IgD-negative memory B cell (primary cell): ENCODE results near the gene CMIP. TPM values are rescaled to one million over a fixed set of nuclear protein-coding genes. Genes with fewer than 3 reads are reported as not detected.

ENCODE experiments used
- H3K27ac Mint-ChIP-seq, 3 donors: one replicate each; pipeline ENCODE4 v1.8.0; 2020 to 2022; ENCODE audit warnings: mild to moderate bottlenecking in 3 of 3, mixed read lengths in 3 of 3, moderate library complexity in 1 of 3
- H3K27me3 Mint-ChIP-seq: one replicate; pipeline ENCODE4 v1.8.0; 2021; ENCODE audit warnings: mixed read lengths
- H3K36me3 Mint-ChIP-seq: one replicate; pipeline ENCODE4 v1.8.0; 2020; ENCODE audit warnings: mild to moderate bottlenecking, mixed read lengths
- H3K4me1 Mint-ChIP-seq, 3 donors: one replicate each; pipeline ENCODE4 v1.8.0; 2020 to 2022; ENCODE audit warnings: mixed read lengths in 3 of 3, mild to moderate bottlenecking in 1 of 3
- H3K4me3 Mint-ChIP-seq, 4 donors: one replicate each; pipeline ENCODE4 v1.8.0; 2020 to 2022; ENCODE audit warnings: mild to moderate bottlenecking in 4 of 4, mixed read lengths in 4 of 4, moderate library complexity in 3 of 4
- H3K9me3 Mint-ChIP-seq, 3 donors: one replicate each; pipeline ENCODE4 v1.8.0; 2020 to 2021; ENCODE audit warnings: mixed read lengths in 3 of 3, mild to moderate bottlenecking in 1 of 3
- polyA plus RNA-seq: library from polyadenylated mRNA; unstranded; fragments of 300-500 nt; fragmentation: Illumina TruSeq; gene quantifications from one replicate; pipeline ENCODE4 v1.2.3, GENCODE V29; 2021

The CMIP gene
- polyA plus RNA-seq, 1 donor from 2014 or later = 1.4 TPM

DNA sequence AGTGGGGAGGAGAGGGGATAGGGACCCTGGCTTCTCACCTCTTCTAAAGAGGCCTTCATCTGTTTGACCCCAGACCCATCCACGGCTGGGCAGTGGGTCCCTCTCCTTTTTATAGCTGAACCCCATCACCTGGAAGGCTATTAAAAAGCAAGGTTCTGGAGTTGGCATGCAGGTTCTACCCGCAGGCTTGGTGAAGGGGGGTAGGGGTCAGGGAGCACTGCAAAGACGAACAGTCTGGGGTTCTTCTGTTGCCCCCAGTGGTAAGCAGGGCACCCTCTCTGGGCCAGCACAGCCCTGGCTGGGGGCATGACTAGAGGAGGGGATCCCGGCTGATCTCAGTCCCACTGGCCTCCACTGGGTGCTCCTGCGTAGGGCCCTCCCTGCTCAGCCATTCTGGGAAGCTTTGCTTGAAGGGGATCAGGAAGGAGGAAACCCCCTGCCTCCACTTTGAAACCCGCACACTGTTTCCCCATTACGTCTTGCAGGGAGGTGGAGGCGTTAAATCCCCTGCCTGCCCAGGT, 13.6 kb downstream of the CMIP start:
- peaks cover 1% of the 10 kb centered on the region for H3K27me3 Mint-ChIP-seq

DNA sequence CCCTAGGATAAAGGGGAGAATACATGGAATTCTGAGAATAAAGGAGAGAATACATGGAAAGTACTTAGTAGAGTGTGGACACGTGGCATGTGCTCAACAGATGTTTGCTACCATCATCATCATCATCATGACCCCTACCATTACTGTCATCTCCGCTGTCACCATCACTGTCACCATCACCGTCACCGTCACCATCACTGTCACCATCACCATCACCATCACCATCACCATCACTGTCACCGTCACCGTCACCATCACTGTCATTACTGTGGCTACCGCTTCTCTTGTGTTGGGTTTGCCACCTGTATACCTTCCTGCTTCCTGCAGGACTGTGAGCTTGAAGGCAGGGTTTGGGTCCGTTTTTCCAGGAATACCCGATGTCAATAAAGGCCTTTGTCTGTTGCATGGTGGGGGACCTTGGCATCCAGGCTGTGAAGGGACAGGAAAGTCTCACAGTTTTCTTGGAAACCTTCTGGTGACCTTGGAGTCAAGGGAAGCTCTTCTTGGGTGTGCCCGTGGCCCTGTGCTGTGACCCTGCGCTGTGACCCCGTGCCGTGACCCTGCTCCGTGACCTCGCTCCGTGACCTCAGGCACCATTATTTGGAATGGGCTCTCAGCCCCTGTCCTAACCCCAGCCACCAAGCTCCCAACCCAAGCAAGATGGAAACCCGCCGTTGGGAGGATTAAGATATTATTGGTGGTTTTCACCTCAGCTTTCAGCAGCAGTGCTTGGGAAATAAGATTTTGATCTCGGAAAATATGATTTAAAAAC, 14.4 kb downstream of the CMIP start:
- Mint-ChIP-seq H3K27ac (peak overlapping the region in 1 of 3 donors; percentile 63), H3K36me3 (no peaks in the 10 kb centered on the region), H3K4me3 (no peak overlapping the region), H3K27me3 (peaks cover 1% of the 10 kb centered on the region), H3K9me3 (peaks cover 0 to 3% (median 0%) of the 10 kb centered on the region in 3 donors), H3K4me1 (peaks cover 25 to 30% (median 29%) of the 10 kb centered on the region in 3 donors)

More for the DNA sequence above, 13.6 kb downstream of the CMIP start:
- Mint-ChIP-seq H3K4me1 (peaks cover 27 to 34% (median 33%) of the 10 kb centered on the region in 3 donors), H3K27ac (peak overlapping the region in 1 of 3 donors; percentile 55), H3K9me3 (peaks cover 0 to 3% (median 0%) of the 10 kb centered on the region in 3 donors), H3K4me3 (no peak overlapping the region), H3K36me3 (no peaks in the 10 kb centered on the region)

DNA sequence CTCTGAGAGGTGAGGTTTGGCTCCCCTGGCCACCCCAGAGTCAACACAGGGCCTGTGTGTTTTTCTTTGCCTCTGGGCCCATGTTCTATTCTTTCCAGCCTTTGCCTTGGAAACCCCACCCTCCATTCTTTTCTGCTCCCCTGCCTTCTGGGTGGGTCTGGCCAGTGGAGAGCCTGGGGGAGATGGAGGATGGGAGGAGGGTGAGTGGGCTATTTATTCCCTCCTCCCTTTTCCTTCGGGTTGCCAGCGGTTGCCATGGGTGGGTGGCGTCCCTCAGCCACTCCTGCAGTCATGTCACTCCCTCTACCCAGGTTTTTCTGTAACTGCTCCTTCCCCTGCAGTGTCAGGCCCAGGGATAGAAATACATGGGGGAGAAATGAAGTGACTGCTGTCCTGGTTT, 15.5 kb downstream of the CMIP start:
- no peak overlapping the region for H3K4me3 Mint-ChIP-seq
- H3K4me1 Mint-ChIP-seq = peaks cover 26 to 34% (median 28%) of the 10 kb centered on the region in 3 donors
- H3K27me3 Mint-ChIP-seq = peaks cover 1% of the 10 kb centered on the region
- H3K27ac Mint-ChIP-seq = no peak overlapping the region
- peaks cover 1% of the 10 kb centered on the region for H3K36me3 Mint-ChIP-seq
- peaks cover 0 to 3% (median 0%) of the 10 kb centered on the region in 3 donors for H3K9me3 Mint-ChIP-seq

GRCh38 chr16:81461243-81461642, 16.6 kb downstream of the CMIP start:
- Mint-ChIP-seq H3K27ac (peak overlapping the region in 1 of 3 donors; percentile 19), H3K4me3 (no peak overlapping the region), H3K4me1 (peaks cover 24 to 40% (median 30%) of the 10 kb centered on the region in 3 donors), H3K36me3 (peaks cover 2% of the 10 kb centered on the region), H3K9me3 (peaks cover 0 to 3% (median 0%) of the 10 kb centered on the region in 3 donors), H3K27me3 (peaks cover 1% of the 10 kb centered on the region)

DNA sequence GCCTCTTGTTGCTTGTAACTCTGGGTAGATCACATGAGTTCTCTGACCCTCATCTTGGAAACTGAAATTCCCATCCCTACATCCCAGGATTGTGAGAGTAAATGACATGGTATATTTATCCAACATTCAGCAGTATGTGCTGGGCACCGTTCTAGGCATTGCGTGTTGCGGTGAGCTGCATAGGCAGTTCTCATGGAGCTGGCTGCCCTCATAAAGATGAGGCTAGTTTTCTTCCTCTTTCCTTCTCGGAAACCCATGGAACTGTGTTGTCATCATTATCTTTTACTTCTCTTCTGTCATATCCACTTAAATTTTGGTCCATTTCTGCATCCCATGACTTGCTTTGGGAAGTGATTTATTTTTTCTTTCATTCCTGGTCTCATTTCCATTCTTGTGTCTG, 17.2 kb downstream of the CMIP start:
- Mint-ChIP-seq H3K27ac (peak overlapping the region in 2 of 3 donors; percentile 45 to 63), H3K4me1 (peaks cover 23 to 43% (median 35%) of the 10 kb centered on the region in 3 donors), H3K9me3 (peaks cover 0 to 3% (median 0%) of the 10 kb centered on the region in 3 donors), H3K36me3 (peaks cover 3% of the 10 kb centered on the region), H3K4me3 (no peak overlapping the region), H3K27me3 (peaks cover 1% of the 10 kb centered on the region)

DNA sequence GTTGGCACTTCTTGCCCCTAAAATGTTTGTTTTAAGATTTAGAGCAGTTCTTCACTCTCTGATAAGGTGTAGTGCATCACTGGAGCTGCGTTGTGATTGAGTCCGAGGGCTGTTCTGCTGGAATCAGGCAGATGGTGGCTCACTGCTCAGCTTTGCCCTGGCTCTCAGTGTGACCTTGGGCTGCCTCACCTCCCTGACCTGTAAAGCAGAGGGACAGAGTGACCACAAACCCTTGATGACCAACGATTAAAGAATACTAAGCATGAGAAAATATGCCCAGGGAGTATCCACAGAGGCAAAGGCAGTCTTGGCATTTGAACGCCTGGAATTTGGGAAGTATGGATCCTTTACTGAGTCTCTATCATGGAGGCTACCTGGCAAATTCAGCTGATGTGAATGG, 18.1 kb downstream of the CMIP start:
- peaks cover 15 to 37% (median 31%) of the 10 kb centered on the region in 3 donors for H3K4me1 Mint-ChIP-seq
- H3K4me3 Mint-ChIP-seq = no peak overlapping the region
- H3K36me3 Mint-ChIP-seq = peaks cover 3% of the 10 kb centered on the region
- peak overlapping the region in 1 of 3 donors; percentile 45 for H3K27ac Mint-ChIP-seq
- peaks cover 0 to 3% (median 0%) of the 10 kb centered on the region in 3 donors for H3K9me3 Mint-ChIP-seq
- no peaks in the 10 kb centered on the region for H3K27me3 Mint-ChIP-seq

- Mint-ChIP-seq H3K9me3 (peaks cover 0 to 3% (median 0%) of the 10 kb centered on the region in 3 donors), H3K27ac (no peak overlapping the region), H3K36me3 (peaks cover 3% of the 10 kb centered on the region), H3K4me3 (no peak overlapping the region), H3K27me3 (no peaks in the 10 kb centered on the region), H3K4me1 (peaks cover 17 to 39% (median 36%) of the 10 kb centered on the region in 3 donors)
Observed at GRCh38 chr16:81463296-81463890, 18.8 kb downstream of the CMIP start.

- H3K27ac Mint-ChIP-seq = peak overlapping the region in 1 of 3 donors; percentile 71
- no peaks in the 10 kb centered on the region for H3K27me3 Mint-ChIP-seq
- H3K4me3 Mint-ChIP-seq = peak overlapping the region in 1 of 4 donors; percentile 45
Observed at GRCh38 chr16:81464279-81464678, 19.7 kb downstream of the CMIP start.

GRCh38 chr16:81465375-81465943, 20.9 kb downstream of the CMIP start:
- Mint-ChIP-seq H3K27me3 (no peaks in the 10 kb centered on the region), H3K27ac (no peak overlapping the region), H3K9me3 (peaks cover 0 to 3% (median 0%) of the 10 kb centered on the region in 3 donors), H3K4me1 (peaks cover 30 to 54% (median 50%) of the 10 kb centered on the region in 3 donors), H3K4me3 (peak overlapping the region in 1 of 4 donors; percentile 39), H3K36me3 (peaks cover 3% of the 10 kb centered on the region)

More at GRCh38 chr16:81464279-81464678, 19.7 kb downstream of the CMIP start:
- Mint-ChIP-seq H3K9me3 (peaks cover 0 to 3% (median 0%) of the 10 kb centered on the region in 3 donors), H3K4me1 (peaks cover 21 to 43% (median 39%) of the 10 kb centered on the region in 3 donors), H3K36me3 (peaks cover 3% of the 10 kb centered on the region)

DNA sequence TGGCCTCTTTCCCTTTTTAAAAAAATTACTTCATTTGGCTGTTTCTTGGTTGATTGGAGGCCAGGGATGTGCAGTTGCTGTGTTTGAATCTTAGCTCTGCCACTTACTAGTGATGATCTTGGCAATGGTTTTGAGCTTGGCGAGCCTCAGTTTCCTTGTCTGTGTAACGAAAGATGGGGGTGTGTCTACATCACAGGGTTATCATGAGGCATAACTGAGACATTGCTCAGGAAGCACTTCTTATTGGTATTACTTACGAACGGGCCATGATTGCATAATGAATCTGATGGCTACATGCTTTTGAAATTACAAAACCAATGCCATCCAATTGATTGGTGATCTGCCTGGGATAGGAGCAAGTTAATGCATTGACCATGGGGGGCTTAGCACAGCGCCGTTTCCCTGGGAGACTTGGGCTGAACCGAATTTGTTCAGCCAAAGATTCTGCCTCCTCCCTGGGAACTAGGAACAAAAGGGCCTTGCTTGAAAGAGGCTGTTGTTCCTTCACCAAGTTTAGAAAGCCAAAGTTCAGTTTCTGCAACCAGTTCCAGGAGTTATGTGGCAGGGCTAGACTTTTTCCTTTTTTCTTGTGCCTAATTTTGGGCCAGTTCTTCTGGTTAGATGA, 21.9 kb downstream of the CMIP start:
- Mint-ChIP-seq H3K27me3 (no peaks in the 10 kb centered on the region), H3K4me3 (peak overlapping the region in 1 of 4 donors; percentile 11), H3K36me3 (peaks cover 3% of the 10 kb centered on the region), H3K4me1 (peaks cover 35 to 54% (median 49%) of the 10 kb centered on the region in 3 donors), H3K27ac (peak overlapping the region in 2 of 3 donors; percentile 41 to 69), H3K9me3 (no peaks in the 10 kb centered on the region)

- Mint-ChIP-seq H3K27me3 (no peaks in the 10 kb centered on the region), H3K4me3 (no peak overlapping the region), H3K36me3 (peaks cover 3% of the 10 kb centered on the region), H3K9me3 (no peaks in the 10 kb centered on the region), H3K27ac (peak overlapping the region in 2 of 3 donors; percentile 43 to 46), H3K4me1 (peaks cover 35 to 58% (median 52%) of the 10 kb centered on the region in 3 donors)
Observed at GRCh38 chr16:81467072-81467471, 22.5 kb downstream of the CMIP start.

DNA sequence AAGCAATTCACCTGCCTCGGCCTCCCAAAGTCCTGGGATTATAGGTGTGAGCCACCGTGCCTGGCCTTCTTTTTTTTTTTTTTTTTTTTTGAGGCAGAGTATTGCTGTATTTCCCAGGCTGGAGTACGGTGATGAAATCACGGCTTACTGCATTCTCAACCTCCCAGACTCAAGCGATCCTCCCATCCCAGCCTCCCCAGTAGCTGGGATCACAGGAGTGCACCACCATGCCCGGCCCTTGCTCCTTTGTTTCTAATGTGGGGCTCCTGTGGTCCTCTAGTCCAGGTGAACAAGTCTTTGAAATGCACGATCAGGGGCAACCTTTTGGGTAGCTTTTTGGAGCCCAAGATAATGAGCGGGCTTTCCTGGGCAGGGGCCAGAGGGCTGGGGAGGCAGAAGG, 23.2 kb downstream of the CMIP start:
- Mint-ChIP-seq H3K27ac (peak overlapping the region in 2 of 3 donors; percentile 43 to 63), H3K9me3 (no peaks in the 10 kb centered on the region), H3K4me1 (peaks cover 37 to 57% (median 47%) of the 10 kb centered on the region in 3 donors), H3K36me3 (peaks cover 3% of the 10 kb centered on the region), H3K27me3 (no peaks in the 10 kb centered on the region), H3K4me3 (no peak overlapping the region)

- peaks cover 3% of the 10 kb centered on the region for H3K36me3 Mint-ChIP-seq
- H3K27ac Mint-ChIP-seq = peak overlapping the region in 2 of 3 donors; percentile 43 to 96
- no peaks in the 10 kb centered on the region for H3K27me3 Mint-ChIP-seq
- H3K4me3 Mint-ChIP-seq = no peak overlapping the region
- no peaks in the 10 kb centered on the region for H3K9me3 Mint-ChIP-seq
- H3K4me1 Mint-ChIP-seq = peaks cover 39 to 60% (median 47%) of the 10 kb centered on the region in 3 donors
Observed at GRCh38 chr16:81468269-81468902, 23.8 kb downstream of the CMIP start.

- Mint-ChIP-seq H3K4me3 (peak overlapping the region in 2 of 4 donors; percentile 65 to 81), H3K4me1 (peaks cover 40 to 60% (median 46%) of the 10 kb centered on the region in 3 donors), H3K27me3 (no peaks in the 10 kb centered on the region), H3K9me3 (no peaks in the 10 kb centered on the region), H3K27ac (peak overlapping the region; percentile 51 to 96 (median 96)), H3K36me3 (peaks cover 2% of the 10 kb centered on the region)
Observed at GRCh38 chr16:81469183-81469677, 24.6 kb downstream of the CMIP start.
